Measurements from ENCODE around the gene PAK1.
"Not testable (repeated sequence)": the region's sequence is repeated elsewhere in the genome, so short reads cannot be mapped to it uniquely, and the experiment has no call there.

The PAK1 gene

DNA sequence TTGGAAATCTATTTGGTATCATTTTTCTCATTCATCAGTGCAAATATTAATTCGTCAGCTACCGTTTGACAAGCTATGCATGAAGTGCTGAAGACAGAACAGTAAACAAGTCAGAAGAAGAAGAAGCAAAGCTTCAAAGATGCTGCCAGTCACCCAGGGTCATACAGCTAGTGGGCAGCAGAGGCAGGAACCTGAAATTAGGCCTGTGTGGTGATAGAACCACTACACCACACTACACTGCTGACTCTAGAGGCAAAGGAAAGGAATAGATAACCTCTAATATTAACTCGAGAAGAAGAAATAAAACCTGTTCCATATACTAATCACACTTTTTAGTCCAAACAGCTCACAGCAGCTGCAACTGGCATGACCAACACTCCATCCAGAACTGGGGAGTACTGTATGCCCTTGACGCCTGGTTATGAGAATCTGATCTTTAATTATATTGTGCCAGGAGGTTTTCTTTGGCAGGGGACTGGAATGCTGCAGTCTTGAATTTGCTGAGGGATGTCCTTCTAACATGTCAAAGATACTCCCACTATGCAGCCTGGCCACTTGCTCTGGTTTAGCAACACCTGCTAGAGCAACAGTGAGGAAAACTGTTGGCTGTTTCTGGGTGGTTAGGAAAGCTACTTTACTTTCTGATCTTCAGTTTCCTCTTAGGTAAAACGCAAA, 73.0 kb downstream of the PAK1 start:
- DNase-seq, result no peak

GRCh38 chr11:77400271-77400670, 73.6 kb downstream of the PAK1 start:
- no peak for DNase-seq

DNA sequence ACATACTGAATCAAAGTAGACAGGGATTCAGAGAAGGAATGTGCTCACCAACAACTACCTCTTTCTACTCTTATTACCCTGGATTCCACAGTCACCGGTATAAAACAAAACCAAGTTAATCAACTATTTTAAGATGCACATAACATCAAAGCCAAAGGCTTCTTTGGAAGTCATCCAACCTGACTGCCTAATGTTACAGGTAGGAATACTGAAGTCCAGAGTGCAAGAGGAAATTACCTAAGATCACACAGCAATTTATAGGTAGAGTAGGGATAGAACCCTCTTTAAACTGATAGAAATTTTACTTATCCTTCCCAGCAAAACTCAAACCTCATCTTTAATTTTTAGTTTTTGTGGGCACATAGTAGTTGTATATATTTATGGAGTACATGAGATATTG, 76.3 kb downstream of the PAK1 start:
- DNase-seq, result no peak

DNA sequence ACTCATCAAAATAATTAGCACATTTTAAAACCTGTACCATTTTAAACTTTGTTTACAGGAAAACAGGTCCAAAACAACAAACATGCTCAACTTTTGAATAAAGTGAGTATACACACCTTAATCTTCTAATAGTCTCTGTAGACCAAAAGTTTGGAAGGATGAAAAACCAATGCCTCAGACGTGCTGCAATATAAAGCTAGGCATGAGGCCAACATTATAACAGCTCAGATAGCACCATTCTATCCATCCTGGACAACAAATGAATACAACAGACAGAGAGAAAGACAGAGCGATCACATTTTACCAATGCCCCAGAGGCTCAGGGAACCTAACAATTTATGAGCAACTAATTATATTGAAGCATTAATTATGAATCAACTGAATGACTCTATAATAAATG, 77.0 kb downstream of the PAK1 start:
- no peak for DNase-seq

GRCh38 chr11:77396305-77396704, 77.6 kb downstream of the PAK1 start:
- DNase-seq, result no peak

- no peak for DNase-seq
Measured at GRCh38 chr11:77395460-77396173, 78.3 kb downstream of the PAK1 start.

- DNase-seq, result no peak
Measured at GRCh38 chr11:77392842-77393241, 81.1 kb downstream of the PAK1 start.

DNA sequence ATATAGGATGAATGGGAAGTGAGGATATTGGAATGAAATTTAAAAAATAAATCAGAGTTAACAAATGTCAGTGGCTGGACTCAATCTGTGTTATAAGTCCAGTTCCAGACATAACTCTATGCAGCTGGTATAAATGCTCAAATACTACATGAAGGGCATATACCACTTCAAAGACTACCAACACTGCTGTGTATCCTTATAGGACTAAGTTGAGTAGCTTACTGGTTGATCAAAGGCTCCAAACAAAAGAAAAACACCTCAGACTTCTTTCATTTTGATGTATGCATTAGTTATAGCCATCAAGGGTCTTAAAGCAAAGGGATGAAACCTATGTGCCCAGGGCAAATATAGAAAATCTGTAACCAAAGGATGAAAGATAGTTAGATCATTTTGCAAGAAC, 86.2 kb downstream of the PAK1 start:
- DNase-seq, result no peak

DNA sequence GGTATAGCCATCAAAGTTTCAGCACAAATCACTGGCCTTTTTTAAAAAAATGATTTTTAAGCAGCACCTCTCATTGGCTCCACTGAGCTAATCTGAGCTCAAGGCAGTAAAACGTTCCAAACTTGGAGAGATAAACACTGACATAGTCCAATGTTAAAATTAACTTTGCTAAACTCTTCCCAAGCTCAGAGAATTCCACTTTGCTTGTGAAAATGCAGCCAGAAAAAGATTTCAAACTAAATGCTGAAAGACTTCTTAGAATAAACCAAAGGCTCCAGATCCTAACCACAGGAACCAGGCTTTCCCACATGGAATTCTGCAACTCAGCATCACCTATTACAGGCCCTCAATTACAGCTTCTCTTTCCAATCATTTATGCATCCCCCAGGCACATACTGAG, 87.7 kb downstream of the PAK1 start:
- DNase-seq, result no peak

DNA sequence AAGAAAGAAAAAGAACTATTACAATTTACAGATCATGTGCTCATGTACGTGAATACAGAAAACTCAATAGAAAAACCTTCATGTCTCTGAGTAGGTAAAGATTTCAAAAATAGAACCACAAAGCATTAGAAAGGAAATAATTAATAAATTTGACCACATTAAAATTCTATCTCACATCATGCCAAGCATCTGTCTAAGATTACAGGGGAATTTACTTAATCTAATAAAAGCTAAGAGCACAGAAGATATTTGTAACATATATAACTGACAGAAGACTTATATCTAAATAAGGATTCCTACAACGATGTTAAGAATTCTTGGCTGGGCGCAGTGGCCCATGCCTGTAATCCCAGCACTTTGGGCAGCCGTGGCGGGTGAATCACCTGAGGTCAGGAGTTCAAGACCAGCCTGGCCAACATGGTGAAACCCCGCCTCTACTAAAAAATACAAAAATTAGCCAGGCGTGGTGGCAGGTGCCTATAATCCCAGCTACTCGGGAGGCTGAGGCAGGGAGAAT, 88.6 kb downstream of the PAK1 start:
- not testable (repeated sequence) for DNase-seq

DNA sequence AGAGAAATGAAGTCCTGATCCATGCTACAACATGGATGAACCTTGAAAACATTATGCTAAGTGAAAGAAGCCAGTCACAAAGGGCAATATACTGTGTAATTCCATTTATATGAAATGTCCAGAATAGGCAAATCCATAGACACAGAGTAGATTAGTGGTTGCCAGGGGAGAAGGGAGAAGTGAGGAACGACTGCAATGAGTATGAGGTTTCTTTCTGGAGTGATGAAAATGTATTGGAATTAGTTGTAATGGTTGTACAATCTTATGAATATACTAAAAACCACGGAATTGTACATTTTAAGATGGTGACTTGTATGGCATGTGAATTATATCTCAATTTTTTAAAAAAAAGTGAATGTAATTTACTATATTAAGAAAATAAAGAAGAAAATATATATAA, 89.3 kb downstream of the PAK1 start:
- no peak for DNase-seq

GRCh38 chr11:77383349-77383748, 90.5 kb downstream of the PAK1 start:
- DNase-seq, result not testable (repeated sequence)

- DNase-seq, result no peak
Measured at GRCh38 chr11:77381729-77382665, 91.9 kb downstream of the PAK1 start.

- DNase-seq, result no peak
Measured at GRCh38 chr11:77379934-77380333, 94.0 kb downstream of the PAK1 start.

- peak; percentile 5 for DNase-seq
Measured at GRCh38 chr11:77379253-77379652, 94.6 kb downstream of the PAK1 start.

DNA sequence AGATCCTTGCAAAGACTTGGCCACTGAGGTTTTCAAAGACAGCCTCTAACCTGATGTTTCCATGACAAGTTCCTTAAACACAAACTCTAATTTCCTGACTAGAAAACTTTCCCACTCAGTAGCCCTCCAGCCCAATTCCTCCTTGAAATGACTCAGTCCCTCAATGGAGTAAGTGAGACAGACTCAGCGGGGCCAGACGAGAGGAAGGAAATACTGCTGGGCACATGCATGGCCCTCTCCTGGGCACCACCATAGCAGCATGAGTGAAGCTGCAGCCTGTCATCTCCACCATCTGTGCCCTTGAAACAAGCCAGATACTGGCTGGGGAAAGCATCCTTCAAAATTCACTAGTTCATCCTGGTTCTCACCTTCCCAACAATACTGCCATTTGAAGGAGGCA, 96.2 kb downstream of the PAK1 start:
- no peak for DNase-seq

DNA sequence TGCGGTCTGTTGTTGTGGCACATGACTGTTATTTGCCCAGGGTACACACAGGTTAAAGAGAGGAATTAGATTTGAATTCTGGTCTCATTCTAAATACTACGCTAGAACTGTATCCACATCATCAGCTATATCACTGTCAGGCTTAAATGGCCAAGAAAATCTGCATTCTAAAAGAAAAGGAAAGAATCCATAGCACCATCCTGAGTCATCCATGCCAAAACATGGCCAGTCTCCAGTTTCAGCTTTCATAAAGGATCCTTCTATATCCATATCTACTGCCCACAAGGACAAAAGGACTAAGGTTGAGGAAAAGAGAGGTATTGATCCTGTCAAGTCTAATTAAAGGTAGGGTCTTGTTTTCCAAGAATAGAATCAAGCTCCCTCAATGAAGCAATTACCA, 98.8 kb downstream of the PAK1 start:
- no peak for DNase-seq

DNA sequence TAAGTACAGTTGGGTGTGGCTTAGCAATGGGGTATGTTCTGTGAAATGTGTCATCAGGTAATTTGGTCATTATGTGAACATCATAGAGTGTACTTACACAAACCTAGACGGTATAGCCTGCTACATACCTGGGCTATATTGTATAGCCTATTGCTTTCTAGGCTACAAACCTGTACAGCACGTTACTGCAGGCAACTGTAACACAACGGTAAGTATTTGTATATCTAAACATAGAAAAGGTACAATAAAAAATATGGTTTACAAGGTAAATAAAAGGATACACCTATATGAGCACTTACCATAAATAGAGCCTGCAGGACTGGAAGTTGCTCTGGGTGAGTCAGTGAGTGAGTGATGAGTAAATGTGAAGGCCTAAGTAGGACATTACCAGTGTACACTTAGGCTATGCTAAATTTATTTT, 99.3 kb downstream of the PAK1 start:
- DNase-seq, result no peak

GRCh38 chr11:77374108-77374507, 99.8 kb downstream of the PAK1 start:
- DNase-seq, result no peak

DNA sequence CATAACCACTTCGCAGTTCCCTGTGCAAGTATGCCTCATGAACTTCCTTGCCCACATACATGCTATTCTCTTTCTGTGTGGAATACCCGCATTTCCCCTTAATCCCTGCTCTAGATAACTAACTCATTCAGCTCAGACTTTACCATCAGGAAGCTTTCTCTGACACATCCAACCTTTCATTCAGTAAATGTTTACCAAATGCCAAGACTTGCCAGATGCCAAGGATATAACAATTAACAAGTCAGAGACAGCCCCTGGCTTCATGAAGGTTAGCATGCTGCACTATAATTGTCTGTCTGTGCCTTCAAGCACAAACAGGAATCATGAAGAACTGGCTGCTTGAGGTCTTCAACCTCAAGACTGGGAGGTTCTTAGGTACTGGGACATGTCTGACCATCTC, 101.2 kb downstream of the PAK1 start:
- no peak for DNase-seq

DNA sequence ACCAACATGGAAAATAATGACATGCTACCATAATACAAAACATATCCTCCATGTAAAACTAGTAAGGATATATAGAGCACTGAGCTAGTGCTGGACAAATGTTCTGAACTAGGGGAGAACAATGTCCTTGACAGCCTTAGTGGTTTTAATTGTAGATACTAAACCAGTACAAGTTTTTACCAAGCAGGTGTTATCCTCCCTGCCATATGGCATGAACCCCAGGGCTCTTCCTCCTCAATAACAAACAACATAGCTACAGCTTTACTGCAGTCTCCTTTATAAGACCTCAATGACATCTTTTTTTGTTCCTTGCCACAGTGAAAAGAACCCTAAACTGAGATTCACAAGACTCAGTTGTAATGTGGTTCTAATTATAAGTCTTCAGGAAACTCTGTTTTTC, 102.2 kb downstream of the PAK1 start:
- DNase-seq, result no peak

- DNase-seq, result no peak
Measured at GRCh38 chr11:77370217-77370616, 103.7 kb downstream of the PAK1 start.

GRCh38 chr11:77361184-77361583, 112.7 kb downstream of the PAK1 start:
- no peak for DNase-seq
